IMR-90 (cell line): ENCODE results near the gene PRKRA. TPM values are rescaled to one million over a fixed set of nuclear protein-coding genes. Genes with fewer than 3 reads are reported as not detected.

Experiments
- ATAC-seq: fragments of 200-7000 bp; cut with Tn5 transposase; 2 replicates; pipeline ENCODE4 v1.9.1; 2020; ENCODE audit warnings: low read depth, mild to moderate bottlenecking, moderate library complexity
- BruUV-seq: library from RNA; stranded (reverse); fragments of 400-500 nt; replicated peaks from 2 replicates; lab custom pipeline; 2021; lab: Mats Ljungman, UMichigan
- CTCF ChIA-PET: fragments of 300-600 bp; formaldehyde crosslinking; extraction: SDS; loops from one replicate; lab custom pipeline; 2021; ENCODE audit warnings: antibody characterized with exemption; lab: Yijun Ruan, JAX
- POLR2A ChIA-PET: fragments of 300-600 bp; sonication (Branson Sonifier 250); formaldehyde crosslinking; loops from one replicate; lab custom pipeline; 2022; ENCODE audit warnings: antibody characterized with exemption; ENCODE audit not compliant: unreplicated experiment; lab: Charles Lee
- DNase-seq: peaks from one replicate; pipeline ENCODE4 v3.0.0; 2013
- H2AFZ ChIP-seq: replicated peaks from 2 replicates; pipeline ENCODE3; 2013; ENCODE audit warnings: low read length, mild to moderate bottlenecking; ENCODE audit not compliant: poor library complexity
- H2AK5ac ChIP-seq: 2 replicates; pipeline ENCODE4 v1.6.1; 2013; ENCODE audit warnings: low read depth, low read length, inconsistent platforms
- H2AK9ac ChIP-seq: replicated peaks from 2 replicates; pipeline ENCODE3; 2013; ENCODE audit warnings: mild to moderate bottlenecking, low read depth, low read length, moderate library complexity; ENCODE audit not compliant: poor library complexity
- H2BK120ac ChIP-seq: 2 replicates; pipeline ENCODE4 v1.6.1; 2013; ENCODE audit warnings: low read depth, low read length, inconsistent platforms
- H2BK15ac ChIP-seq: 3 replicates; pipeline ENCODE4 v1.6.1; 2013; ENCODE audit warnings: low read depth, low read length, inconsistent platforms
- H2BK20ac ChIP-seq: 2 replicates; pipeline ENCODE4 v1.6.1; 2013; ENCODE audit warnings: low read depth, mild to moderate bottlenecking, inconsistent platforms, low read length, moderate library complexity
- H2BK5ac ChIP-seq: 2 replicates; pipeline ENCODE4 v1.6.1; 2013; ENCODE audit warnings: mild to moderate bottlenecking, low read depth, low read length, inconsistent platforms; ENCODE audit not compliant: poor library complexity, severe bottlenecking
- H3K14ac ChIP-seq: replicated peaks from 2 replicates; pipeline ENCODE4 v1.6.1; 2013; ENCODE audit warnings: low read depth, low read length, inconsistent platforms
- H3K18ac ChIP-seq: 2 replicates; pipeline ENCODE4 v1.6.1; 2013; ENCODE audit warnings: low read depth, low read length, control low read depth
- H3K23ac ChIP-seq: 2 replicates; pipeline ENCODE4 v1.6.1; 2013; ENCODE audit warnings: low read depth, low read length, inconsistent platforms
- H3K27ac ChIP-seq: 2 replicates; pipeline ENCODE4 v1.5.1; 2013; ENCODE audit warnings: mild to moderate bottlenecking, control low read depth, low read length; ENCODE audit not compliant: insufficient read depth
- H3K27me3 ChIP-seq: 2 replicates; pipeline ENCODE4 v1.6.1; 2013; ENCODE audit warnings: low read length; ENCODE audit not compliant: control insufficient read depth, insufficient read depth
- H3K36me3 ChIP-seq: 2 replicates; pipeline ENCODE4 v1.6.1; 2013; ENCODE audit warnings: low read length, mixed read lengths; ENCODE audit not compliant: control insufficient read depth, insufficient read depth
- H3K4ac ChIP-seq: 2 replicates; pipeline ENCODE4 v1.6.1; 2013; ENCODE audit warnings: low read depth, low read length, inconsistent platforms
- H3K4me1 ChIP-seq: 2 replicates; pipeline ENCODE4 v1.6.1; 2013; ENCODE audit warnings: low read length, mixed read lengths; ENCODE audit not compliant: control insufficient read depth, insufficient read depth
- H3K4me2 ChIP-seq: 2 replicates; pipeline ENCODE4 v1.6.1; 2013; ENCODE audit warnings: low read depth, mild to moderate bottlenecking, control low read depth, low read length, moderate library complexity
- H3K4me3 ChIP-seq: 2 replicates; pipeline ENCODE4 v1.5.1; 2013; ENCODE audit warnings: low read depth, mild to moderate bottlenecking, control low read depth, low read length, moderate library complexity; ENCODE audit not compliant: insufficient read depth
- H3K56ac ChIP-seq: 2 replicates; pipeline ENCODE4 v1.6.1; 2013; ENCODE audit warnings: low read length, inconsistent platforms; ENCODE audit not compliant: insufficient read depth; ENCODE audit errors: extremely low read depth
- H3K79me1 ChIP-seq, 2 experiments: 2 replicates each; pipeline ENCODE4 v1.6.1; 2013; ENCODE audit warnings: low read length in 2 of 2, inconsistent platforms in 1 of 2, low read depth in 1 of 2
- H3K9ac ChIP-seq: 2 replicates; pipeline ENCODE4 v1.6.1; 2013; ENCODE audit warnings: low read depth, low read length, control low read depth
- H3K9me1 ChIP-seq: 2 replicates; pipeline ENCODE4 v1.6.1; 2013; ENCODE audit warnings: low read length, inconsistent platforms; ENCODE audit not compliant: insufficient read depth
- H3K9me3 ChIP-seq: 2 replicates; pipeline ENCODE4 v1.6.1; 2013; ENCODE audit warnings: low read length; ENCODE audit not compliant: control insufficient read depth, insufficient read depth
- H4K20me1 ChIP-seq: 2 replicates; pipeline ENCODE4 v1.6.1; 2013; ENCODE audit warnings: low read length, inconsistent platforms; ENCODE audit not compliant: insufficient read depth
- H4K5ac ChIP-seq: 2 replicates; pipeline ENCODE4 v1.6.1; 2013; ENCODE audit warnings: mild to moderate bottlenecking, low read depth, low read length, control low read depth
- H4K8ac ChIP-seq, 2 experiments: 2 replicates each; pipeline ENCODE4 v1.6.1; 2013; ENCODE audit warnings: low read depth in 2 of 2, low read length in 2 of 2, control low read depth in 1 of 2, inconsistent platforms in 1 of 2
- H4K91ac ChIP-seq: 2 replicates; pipeline ENCODE4 v1.6.1; 2013; ENCODE audit warnings: low read depth, low read length, inconsistent platforms; ENCODE audit not compliant: insufficient read depth
- BHLHE40 ChIP-seq: fragments of 150-350 bp; IDR thresholded peaks from 2 replicates; pipeline ENCODE4 v1.6.1; 2016; ENCODE audit warnings: mild to moderate bottlenecking, low read depth, low read length
- CEBPB ChIP-seq: IDR thresholded peaks from 2 replicates; pipeline ENCODE4 v1.6.1; 2012; ENCODE audit warnings: low read depth, low read length, improper control_type of control experiment
- CHD1 ChIP-seq: IDR thresholded peaks from 2 replicates; pipeline ENCODE4 v1.6.1; 2012; ENCODE audit warnings: low read depth, low read length, improper control_type of control experiment
- CTCF ChIP-seq: conservative IDR thresholded peaks from 2 replicates; pipeline ENCODE4 v1.5.1; 2012; ENCODE audit warnings: mild to moderate bottlenecking, low read depth, low read length, improper control_type of control experiment
- ELK1 ChIP-seq: fragments of 150-350 bp; IDR thresholded peaks from 2 replicates; pipeline ENCODE4 v1.6.1; 2016; ENCODE audit warnings: low read depth, mild to moderate bottlenecking, low read length, moderate library complexity, borderline replicate concordance
- FOS ChIP-seq: fragments of 150-350 bp; IDR thresholded peaks from 2 replicates; pipeline ENCODE4 v1.6.1; 2016; ENCODE audit warnings: low read depth, low read length
- MAFK ChIP-seq: IDR thresholded peaks from 2 replicates; pipeline ENCODE4 v1.6.1; 2012; ENCODE audit warnings: low read depth, low read length, improper control_type of control experiment
- MAZ ChIP-seq: IDR thresholded peaks from 2 replicates; pipeline ENCODE4 v1.6.1; 2012; ENCODE audit warnings: low read depth, mild to moderate bottlenecking, low read length, improper control_type of control experiment, moderate library complexity, borderline replicate concordance
- NFE2L2 ChIP-seq: fragments of 150-350 bp; IDR thresholded peaks from 2 replicates; pipeline ENCODE4 v1.6.1; 2016; ENCODE audit warnings: low read depth, mild to moderate bottlenecking, low read length
- POLR2A ChIP-seq: IDR thresholded peaks from 2 replicates; pipeline ENCODE4 v1.6.1; 2012; ENCODE audit warnings: mild to moderate bottlenecking, low read depth, low read length
- RAD21 ChIP-seq: IDR thresholded peaks from 2 replicates; pipeline ENCODE4 v1.6.1; 2012; ENCODE audit warnings: low read length, improper control_type of control experiment
- RCOR1 ChIP-seq: IDR thresholded peaks from 2 replicates; pipeline ENCODE4 v1.6.1; 2012; ENCODE audit warnings: mild to moderate bottlenecking, low read length, improper control_type of control experiment; ENCODE audit not compliant: insufficient replicate concordance
- RFX5 ChIP-seq: IDR thresholded peaks from 2 replicates; pipeline ENCODE4 v1.8.0; 2012; ENCODE audit warnings: low read depth, mild to moderate bottlenecking, low read length, moderate library complexity
- SMC3 ChIP-seq: fragments of 150-350 bp; IDR thresholded peaks from 2 replicates; pipeline ENCODE4 v1.6.1; 2016; ENCODE audit warnings: low read depth, mild to moderate bottlenecking, antibody characterized with exemption, low read length, moderate library complexity
- USF2 ChIP-seq: fragments of 150-350 bp; IDR thresholded peaks from 2 replicates; pipeline ENCODE4 v1.6.1; 2017; ENCODE audit warnings: mild to moderate bottlenecking, antibody characterized with exemption, low read length, low read depth
- dilution Hi-C: fragments of 300-500 bp; cut with HindIII; formaldehyde crosslinking; loops from one replicate; pipeline ENCODE4 v1.14.3; 2018; ENCODE audit warnings: low sequenced_read_pairs; ENCODE audit not compliant: unreplicated experiment
- in situ Hi-C: fragments of 300-500 bp; cut with MboI; formaldehyde crosslinking; loops from 3 replicates; pipeline ENCODE4 v1.14.3; 2019; ENCODE audit warnings: low sequenced_read_pairs, inconsistent platforms, mixed read lengths
- intact Hi-C: fragments of 100-400 bp; cut with micrococcal nuclease; formaldehyde crosslinking; loops from 2 replicates; pipeline ENCODE4 v1.10.0; 2022
- polyA plus RNA-seq, 3 experiments: library from polyadenylated mRNA; depleted of rRNA; stranded (reverse); fragments of >200 nt; gene quantifications; 2 replicates each; pipeline ENCODE4 v1.2.3, GENCODE V29; 2012; ENCODE audit warnings: low replicate concordance in 1 of 3
- total RNA-seq: library from RNA; depleted of rRNA; stranded (reverse); fragments of >200 nt; gene quantifications from 2 replicates; pipeline ENCODE4 v1.2.3, GENCODE V29; 2012

Gene PRKRA
- total and polyA plus RNA-seq, 2 of the 4 experiments (the other 2 are of a cell fraction): 39.5 to 53.6 TPM

GRCh38 chr2:178498137-178498536, 47.2 kb upstream of the PRKRA start:
- TF ChIP-seq SMC3 (no peak), RAD21 (no peak), CEBPB (no peak), ELK1 (no peak), NFE2L2 (no peak), RCOR1 (no peak), USF2 (no peak), POLR2A (no peak), MAZ (no peak), RFX5 (no peak), MAFK (no peak), CTCF (no peak), FOS (no peak), BHLHE40 (no peak), CHD1 (no peak)
- POLR2A ChIA-PET: no interaction called here
- no peak for ATAC-seq

More at GRCh38 chr2:178498137-178498536, 47.2 kb upstream of the PRKRA start:
- no peaks in the 10 kb centered on the region for H4K20me1 ChIP-seq
- H3K18ac ChIP-seq: no peak overlapping the region
- no peak overlapping the region for H2BK5ac ChIP-seq
- no peaks in the 10 kb centered on the region for H3K4me1 ChIP-seq
- no peak overlapping the region for H3K4me2 ChIP-seq
- no peak overlapping the region for H3K23ac ChIP-seq
- no peak overlapping the region for H2AK9ac ChIP-seq
- H4K91ac ChIP-seq: no peak overlapping the region
- H3K9me1 ChIP-seq: peaks cover 4% of the 10 kb centered on the region; the same call in 1 of the 2 replicates
- H2BK20ac ChIP-seq: no peak overlapping the region
- H2BK120ac ChIP-seq: no peak overlapping the region
- peaks cover 30% of the 10 kb centered on the region for H3K36me3 ChIP-seq
- H3K27me3 ChIP-seq: no peaks in the 10 kb centered on the region
- no peak overlapping the region for H2BK15ac ChIP-seq
- dilution Hi-C loops: no loop called here
- no peak overlapping the region for H2AFZ ChIP-seq
- H3K79me1 ChIP-seq: peaks cover 4 to 8% of the 10 kb centered on the region in 2 experiments; a peak in 2 of 4 replicates
- no peak overlapping the region for H2AK5ac ChIP-seq
- intact Hi-C loops: no loop called here
- H3K9ac ChIP-seq: no peak overlapping the region
- no peaks in the 10 kb centered on the region for H3K9me3 ChIP-seq
- no peak overlapping the region for H4K5ac ChIP-seq
- no peak overlapping the region for H3K27ac ChIP-seq
- no TSS peak for BruUV-seq
- CTCF ChIA-PET: no interaction called here
- in situ Hi-C loops: no loop called here
- no peak overlapping the region for H3K14ac ChIP-seq
- H4K8ac ChIP-seq: no peak overlapping the region
- no peak for DNase-seq
- no peak overlapping the region for H3K4me3 ChIP-seq
- H3K4ac ChIP-seq: no peak overlapping the region
- no peak overlapping the region for H3K56ac ChIP-seq
